Activated T-helper 9 cell treated with anti-CD3 and anti-CD28 coated beads, Interleukin-2, amount 50 U/mL, for 16 hours (primary cell): ENCODE data around the gene CD47.

Source experiments
- DNase-seq: peaks from one replicate; pipeline ENCODE4 v3.0.0-alpha.2; 2020; ENCODE audit warnings: low read depth

CD47 gene

DNA sequence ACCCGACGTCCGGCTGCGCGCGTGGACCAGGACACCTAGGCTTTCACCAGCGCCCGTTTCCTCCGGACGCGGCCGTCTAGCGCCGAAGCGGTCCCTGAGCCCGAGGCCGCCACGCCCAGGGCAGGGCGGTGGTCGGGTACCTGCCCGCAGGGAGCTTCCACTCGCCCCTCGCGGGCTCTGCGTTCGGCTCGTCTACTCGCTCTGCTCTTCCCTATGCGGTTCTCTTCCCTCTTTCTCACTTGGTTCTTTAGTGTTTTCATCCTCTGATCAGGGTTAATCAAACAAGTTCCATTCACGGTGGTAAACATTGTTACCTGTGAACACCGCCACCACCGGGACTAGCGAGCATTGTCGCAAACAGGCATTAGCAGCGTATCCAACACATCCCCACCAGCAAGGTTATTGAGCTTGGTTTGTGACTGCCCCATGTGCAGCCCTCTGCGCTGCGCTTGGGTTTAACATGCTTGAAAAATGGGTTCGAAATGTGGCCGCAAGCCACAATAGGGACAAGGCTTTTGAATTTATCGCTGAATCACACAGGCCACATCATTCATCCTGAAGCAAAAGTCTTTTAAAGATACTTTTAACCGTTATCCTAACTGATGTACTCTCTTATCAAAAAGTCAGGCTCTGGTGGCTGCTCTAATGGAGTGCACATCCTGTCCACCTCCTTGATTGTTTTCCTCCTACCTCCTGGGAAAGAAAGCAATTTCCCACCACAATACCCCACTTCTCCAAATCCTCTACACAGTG lies 843 bp upstream of the CD47 start:
- peak; percentile 28 for DNase-seq

GRCh38 chr3:108090049-108090700 lies 656 bp downstream of the CD47 start:
- peak; percentile 50 for DNase-seq

DNA sequence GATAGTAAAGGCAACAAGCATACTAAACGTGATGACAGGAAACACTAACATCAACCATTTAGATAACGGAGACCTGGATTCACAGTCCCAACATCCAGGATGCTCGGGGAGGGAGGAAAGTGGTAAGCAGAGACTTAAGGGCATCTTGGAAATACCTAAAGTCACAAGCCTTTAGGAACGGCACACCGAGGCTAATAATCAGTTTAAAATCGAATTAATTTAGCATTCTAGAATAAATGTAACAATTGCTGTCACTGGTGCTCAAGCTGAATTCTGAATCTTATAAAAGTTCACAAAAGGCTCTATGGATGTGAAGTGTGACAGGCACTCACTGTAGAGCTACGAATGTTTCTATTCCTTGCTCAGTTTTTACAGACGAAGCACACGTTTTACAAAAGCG lies 1.3 kb downstream of the CD47 start:
- DNase-seq, result no peak

- peak; percentile 11 for DNase-seq
Observed at GRCh38 chr3:108088697-108089096, 2.1 kb downstream of the CD47 start.

GRCh38 chr3:108088146-108088545 lies 2.7 kb downstream of the CD47 start:
- no peak for DNase-seq

DNA sequence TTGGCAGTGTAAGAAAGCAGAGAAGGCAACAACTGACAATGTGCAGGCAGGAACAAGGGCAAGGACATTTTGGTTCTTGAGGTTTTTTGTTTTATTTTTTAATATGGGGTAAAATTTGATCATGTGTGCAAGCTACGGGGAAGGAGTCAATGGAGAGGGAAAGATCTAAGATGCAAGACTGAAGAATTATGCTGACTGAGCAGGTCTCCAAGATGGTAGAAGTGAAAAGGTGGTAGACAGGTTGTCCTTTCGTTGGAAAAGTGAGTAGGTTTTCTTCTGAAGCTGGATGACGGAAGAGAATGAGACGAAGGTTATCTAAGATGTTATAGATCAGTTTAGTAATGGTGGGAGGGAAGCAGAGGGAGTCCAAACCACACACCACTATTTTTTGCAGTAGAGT lies 4.2 kb downstream of the CD47 start:
- DNase-seq, result no peak

- DNase-seq, result no peak
Observed at GRCh38 chr3:108085810-108086350, 5.0 kb downstream of the CD47 start.

DNA sequence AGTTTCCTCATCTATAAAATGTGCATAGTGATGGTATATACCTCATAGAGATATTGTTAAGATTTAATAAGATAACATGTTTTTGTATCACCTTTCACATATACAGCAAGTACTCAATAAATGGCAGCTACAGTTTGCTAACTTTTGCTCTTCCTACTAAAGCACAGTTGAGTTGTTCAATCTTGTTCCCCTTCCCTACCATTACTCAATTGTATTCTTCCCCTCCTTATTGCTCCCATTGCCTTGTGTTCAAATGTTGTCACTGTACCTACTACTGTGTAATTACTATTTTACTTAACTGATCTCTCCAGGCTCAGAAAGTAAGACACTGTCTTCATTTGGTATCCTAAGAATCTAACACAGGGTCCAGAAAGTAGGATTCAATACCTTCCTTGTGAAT lies 5.5 kb downstream of the CD47 start:
- no peak for DNase-seq

GRCh38 chr3:108079877-108080276 lies 11.0 kb downstream of the CD47 start:
- no peak for DNase-seq

- no peak for DNase-seq
Observed at GRCh38 chr3:108079043-108079442, 11.8 kb downstream of the CD47 start.

GRCh38 chr3:108076564-108076963 lies 14.3 kb downstream of the CD47 start:
- no peak for DNase-seq

DNA sequence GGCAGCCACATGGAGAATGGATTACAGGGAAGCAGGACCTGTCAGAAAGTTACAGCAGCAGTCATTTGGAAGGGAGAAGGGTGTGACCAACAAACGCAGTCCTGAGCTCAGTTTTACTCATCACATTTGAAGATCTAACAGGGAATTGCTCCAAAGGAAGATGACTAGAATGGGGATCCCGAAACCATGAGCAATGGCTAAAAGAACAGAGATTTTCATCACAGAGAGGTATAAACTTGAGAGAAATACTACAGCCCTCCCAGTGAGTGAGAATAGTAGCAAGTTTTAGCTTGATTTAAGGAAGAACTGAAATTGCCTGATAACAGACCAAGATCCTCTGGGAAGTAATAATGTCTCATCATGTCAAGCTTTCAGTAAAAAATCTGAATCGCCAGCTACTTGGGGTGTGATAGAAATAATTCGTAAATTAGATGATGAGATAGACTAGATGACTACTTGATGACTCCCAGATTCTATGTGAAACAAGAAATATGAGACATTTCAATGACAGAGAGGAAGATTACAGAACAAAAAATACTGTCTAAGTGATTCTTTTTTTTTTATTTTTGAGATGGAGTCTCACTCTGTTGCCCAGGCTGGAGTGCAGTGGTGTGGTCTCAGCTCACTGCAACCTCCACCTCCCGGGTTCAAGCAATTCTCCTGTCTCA lies 16.9 kb downstream of the CD47 start:
- DNase-seq, result no peak

DNA sequence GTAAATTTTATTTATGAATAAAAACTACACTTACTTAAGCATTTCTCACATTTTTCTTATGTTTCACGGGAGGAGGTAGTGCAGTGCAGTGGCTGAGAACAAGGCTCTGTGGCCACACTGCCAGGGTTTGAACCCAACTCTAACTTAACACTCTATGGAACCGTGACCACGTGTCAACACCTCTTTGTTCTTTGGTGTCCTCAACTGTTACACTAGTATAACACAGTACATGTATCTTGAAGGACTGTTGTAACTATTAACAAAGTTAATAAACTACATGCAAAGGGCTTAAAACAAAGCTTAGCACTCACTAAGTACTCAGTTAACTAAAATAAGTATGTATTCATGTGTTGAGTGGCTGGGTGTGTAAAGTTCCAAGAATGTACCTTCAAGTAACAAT lies 19.5 kb downstream of the CD47 start:
- no peak for DNase-seq

GRCh38 chr3:108070356-108070755 lies 20.5 kb downstream of the CD47 start:
- DNase-seq, result no peak

DNA sequence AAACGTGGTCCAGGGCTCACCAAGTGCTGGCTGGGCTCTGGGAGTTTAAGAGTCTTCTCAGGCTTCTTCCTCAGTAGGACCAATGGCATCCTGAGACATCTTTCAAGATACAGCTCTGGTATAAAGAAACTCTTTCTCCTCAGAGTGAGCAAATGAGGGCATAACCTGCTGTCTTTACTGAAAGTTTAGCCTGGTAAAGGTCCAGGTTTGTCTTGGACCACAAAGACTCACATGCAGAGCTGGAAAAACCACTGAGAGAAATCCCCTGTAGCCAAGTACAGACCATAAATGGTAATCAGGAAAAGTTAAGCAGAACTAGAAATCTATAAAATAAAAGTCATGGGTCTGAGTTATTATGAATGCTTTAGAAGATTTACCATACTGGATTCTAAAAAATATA lies 23.1 kb downstream of the CD47 start:
- DNase-seq, result no peak

DNA sequence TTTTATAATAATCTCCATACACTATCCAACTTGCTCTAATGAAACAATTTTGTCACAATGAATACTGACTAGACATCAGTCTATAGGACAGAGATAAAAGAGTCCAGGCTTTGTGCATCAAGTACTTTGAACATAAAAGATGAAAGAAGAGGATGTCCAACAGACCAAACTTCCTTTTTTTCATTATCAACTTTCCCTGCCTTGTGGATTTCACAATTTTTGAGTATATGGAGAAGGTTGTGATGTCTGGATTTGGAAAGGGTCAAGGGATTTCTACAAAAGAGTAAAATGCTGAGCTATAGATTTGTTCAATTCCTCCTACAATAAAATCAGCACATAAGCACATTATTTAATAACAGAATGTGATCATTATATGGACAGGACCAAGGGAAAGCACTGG lies 25.7 kb downstream of the CD47 start:
- no peak for DNase-seq

GRCh38 chr3:108064293-108064887 lies 26.4 kb downstream of the CD47 start:
- DNase-seq, result no peak

- DNase-seq, result no peak
Observed at GRCh38 chr3:108062051-108062450, 28.8 kb downstream of the CD47 start.

- no peak for DNase-seq
Observed at GRCh38 chr3:108060331-108060730, 30.5 kb downstream of the CD47 start.

GRCh38 chr3:108055931-108056330 lies 34.9 kb downstream of the CD47 start:
- no peak for DNase-seq

- DNase-seq, result no peak
Observed at GRCh38 chr3:108054935-108055334, 35.9 kb downstream of the CD47 start.

DNA sequence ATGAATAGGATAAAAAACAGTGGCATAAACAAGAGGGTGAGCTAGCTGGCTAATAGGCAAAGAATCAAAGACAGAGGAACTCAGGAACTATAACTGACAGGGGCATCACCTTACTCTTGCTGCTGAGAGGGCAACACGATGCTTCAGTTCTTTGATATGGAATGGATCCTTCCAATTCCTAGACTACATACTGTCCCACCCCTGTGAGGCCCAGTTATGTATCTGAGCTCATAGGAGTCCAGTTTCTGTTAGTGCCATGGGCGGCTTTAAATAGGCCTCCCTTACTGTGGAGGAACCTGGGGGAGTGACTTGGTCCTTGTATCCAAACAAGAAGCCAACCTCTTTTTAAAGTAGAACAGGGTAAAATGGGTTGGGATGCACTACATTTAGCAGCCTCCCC lies 37.3 kb downstream of the CD47 start:
- DNase-seq, result no peak

GRCh38 chr3:108053067-108053466 lies 37.8 kb downstream of the CD47 start:
- no peak for DNase-seq
